ENCODE measurements around the gene ALKBH4.

DNA sequence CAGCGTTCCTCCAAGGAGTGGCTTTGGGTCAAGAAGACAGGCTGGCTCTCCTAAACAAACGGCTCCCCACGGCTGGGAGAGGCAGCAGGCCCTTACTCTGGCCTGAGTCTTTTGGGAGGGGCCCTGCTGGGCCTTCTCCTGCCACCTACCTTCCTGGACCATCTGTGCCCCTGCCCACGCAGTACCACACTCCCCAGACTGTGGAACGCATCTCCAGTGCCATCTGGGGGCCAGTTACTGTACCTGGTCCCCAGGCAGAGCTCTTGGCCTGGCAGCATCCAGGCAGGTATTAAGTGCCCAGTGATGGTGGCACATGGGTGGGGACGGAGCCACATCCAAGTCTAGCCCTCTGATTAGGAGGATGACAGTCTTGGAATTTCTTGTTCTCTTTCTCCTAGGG, 14.4 kb downstream of the ALKBH4 start:
- TF ChIP-seq, protein P1, sequence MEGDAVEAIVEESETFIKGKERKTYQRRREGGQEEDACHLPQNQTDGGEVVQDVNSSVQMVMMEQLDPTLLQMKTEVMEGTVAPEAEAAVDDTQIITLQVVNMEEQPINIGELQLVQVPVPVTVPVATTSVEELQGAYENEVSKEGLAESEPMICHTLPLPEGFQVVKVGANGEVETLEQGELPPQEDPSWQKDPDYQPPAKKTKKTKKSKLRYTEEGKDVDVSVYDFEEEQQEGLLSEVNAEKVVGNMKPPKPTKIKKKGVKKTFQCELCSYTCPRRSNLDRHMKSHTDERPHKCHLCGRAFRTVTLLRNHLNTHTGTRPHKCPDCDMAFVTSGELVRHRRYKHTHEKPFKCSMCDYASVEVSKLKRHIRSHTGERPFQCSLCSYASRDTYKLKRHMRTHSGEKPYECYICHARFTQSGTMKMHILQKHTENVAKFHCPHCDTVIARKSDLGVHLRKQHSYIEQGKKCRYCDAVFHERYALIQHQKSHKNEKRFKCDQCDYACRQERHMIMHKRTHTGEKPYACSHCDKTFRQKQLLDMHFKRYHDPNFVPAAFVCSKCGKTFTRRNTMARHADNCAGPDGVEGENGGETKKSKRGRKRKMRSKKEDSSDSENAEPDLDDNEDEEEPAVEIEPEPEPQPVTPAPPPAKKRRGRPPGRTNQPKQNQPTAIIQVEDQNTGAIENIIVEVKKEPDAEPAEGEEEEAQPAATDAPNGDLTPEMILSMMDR (IDR thresholded peaks at IDR 0.05): no peak
- no peak for TF ChIP-seq POLR2A (IDR thresholded peaks at IDR 0.05)
- TF ChIP-seq EP300 (IDR thresholded peaks at IDR 0.05): no peak

Data from ovary (tissue), 3 donors.